Panc1 (cell line): Measurements from ENCODE around the gene CNIH1.

Experiments
- POLR2AphosphoS5 ChIP-seq: IDR thresholded peaks from 2 replicates; pipeline ENCODE4 v1.6.1; 2012; ENCODE audit warnings: mild to moderate bottlenecking, low read depth, low read length, moderate library complexity
- SIN3A ChIP-seq: IDR thresholded peaks from 2 replicates; pipeline ENCODE4 v1.6.1; 2012; ENCODE audit warnings: low read depth, mild to moderate bottlenecking, low read length, moderate library complexity, borderline replicate concordance; ENCODE audit not compliant: insufficient read depth
- TCF7L2 ChIP-seq: IDR thresholded peaks from 2 replicates; pipeline ENCODE4 v1.6.1; 2011; ENCODE audit warnings: mild to moderate bottlenecking, low read depth, low read length, inconsistent platforms
- TF ChIP-seq, protein P1 (sequence below): fragments of 450-650 bp; IDR thresholded peaks from 2 replicates; pipeline ENCODE4 v1.5.1; 2017; ENCODE audit warnings: mild to moderate bottlenecking
- TF ChIP-seq, protein P2 (sequence below), 2 experiments: IDR thresholded peaks; 2 replicates each; pipeline ENCODE4 v1.6.1; 2011 to 2012; ENCODE audit warnings: low read depth in 2 of 2, control low read depth in 1 of 2, low read length in 1 of 2, mild to moderate bottlenecking in 1 of 2, moderate library complexity in 1 of 2; ENCODE audit not compliant: insufficient read depth in 1 of 2

DNA sequence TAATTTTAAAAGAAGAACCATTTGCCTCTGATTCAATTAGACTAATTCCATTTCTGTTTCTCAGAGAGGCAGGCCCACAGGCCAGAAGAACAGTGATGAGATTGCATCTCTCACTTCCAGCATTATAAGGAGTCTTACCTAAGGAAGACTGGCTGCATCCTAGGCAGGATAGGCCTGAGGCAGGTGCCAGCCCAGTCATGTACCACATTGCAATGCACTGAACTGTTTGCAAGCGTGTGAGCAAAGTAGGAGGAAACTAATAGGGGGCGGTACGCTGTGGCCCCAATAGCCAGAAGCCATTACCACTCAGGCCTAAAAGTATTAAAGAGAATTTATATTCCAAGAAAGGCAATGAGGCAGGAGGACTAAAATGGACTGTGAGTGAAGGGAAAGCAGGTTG, 12.1 kb upstream of the CNIH1 start:
- no peak for TF ChIP-seq SIN3A
- TF ChIP-seq, protein P1, sequence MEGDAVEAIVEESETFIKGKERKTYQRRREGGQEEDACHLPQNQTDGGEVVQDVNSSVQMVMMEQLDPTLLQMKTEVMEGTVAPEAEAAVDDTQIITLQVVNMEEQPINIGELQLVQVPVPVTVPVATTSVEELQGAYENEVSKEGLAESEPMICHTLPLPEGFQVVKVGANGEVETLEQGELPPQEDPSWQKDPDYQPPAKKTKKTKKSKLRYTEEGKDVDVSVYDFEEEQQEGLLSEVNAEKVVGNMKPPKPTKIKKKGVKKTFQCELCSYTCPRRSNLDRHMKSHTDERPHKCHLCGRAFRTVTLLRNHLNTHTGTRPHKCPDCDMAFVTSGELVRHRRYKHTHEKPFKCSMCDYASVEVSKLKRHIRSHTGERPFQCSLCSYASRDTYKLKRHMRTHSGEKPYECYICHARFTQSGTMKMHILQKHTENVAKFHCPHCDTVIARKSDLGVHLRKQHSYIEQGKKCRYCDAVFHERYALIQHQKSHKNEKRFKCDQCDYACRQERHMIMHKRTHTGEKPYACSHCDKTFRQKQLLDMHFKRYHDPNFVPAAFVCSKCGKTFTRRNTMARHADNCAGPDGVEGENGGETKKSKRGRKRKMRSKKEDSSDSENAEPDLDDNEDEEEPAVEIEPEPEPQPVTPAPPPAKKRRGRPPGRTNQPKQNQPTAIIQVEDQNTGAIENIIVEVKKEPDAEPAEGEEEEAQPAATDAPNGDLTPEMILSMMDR, result no peak
- TF ChIP-seq, protein P2, sequence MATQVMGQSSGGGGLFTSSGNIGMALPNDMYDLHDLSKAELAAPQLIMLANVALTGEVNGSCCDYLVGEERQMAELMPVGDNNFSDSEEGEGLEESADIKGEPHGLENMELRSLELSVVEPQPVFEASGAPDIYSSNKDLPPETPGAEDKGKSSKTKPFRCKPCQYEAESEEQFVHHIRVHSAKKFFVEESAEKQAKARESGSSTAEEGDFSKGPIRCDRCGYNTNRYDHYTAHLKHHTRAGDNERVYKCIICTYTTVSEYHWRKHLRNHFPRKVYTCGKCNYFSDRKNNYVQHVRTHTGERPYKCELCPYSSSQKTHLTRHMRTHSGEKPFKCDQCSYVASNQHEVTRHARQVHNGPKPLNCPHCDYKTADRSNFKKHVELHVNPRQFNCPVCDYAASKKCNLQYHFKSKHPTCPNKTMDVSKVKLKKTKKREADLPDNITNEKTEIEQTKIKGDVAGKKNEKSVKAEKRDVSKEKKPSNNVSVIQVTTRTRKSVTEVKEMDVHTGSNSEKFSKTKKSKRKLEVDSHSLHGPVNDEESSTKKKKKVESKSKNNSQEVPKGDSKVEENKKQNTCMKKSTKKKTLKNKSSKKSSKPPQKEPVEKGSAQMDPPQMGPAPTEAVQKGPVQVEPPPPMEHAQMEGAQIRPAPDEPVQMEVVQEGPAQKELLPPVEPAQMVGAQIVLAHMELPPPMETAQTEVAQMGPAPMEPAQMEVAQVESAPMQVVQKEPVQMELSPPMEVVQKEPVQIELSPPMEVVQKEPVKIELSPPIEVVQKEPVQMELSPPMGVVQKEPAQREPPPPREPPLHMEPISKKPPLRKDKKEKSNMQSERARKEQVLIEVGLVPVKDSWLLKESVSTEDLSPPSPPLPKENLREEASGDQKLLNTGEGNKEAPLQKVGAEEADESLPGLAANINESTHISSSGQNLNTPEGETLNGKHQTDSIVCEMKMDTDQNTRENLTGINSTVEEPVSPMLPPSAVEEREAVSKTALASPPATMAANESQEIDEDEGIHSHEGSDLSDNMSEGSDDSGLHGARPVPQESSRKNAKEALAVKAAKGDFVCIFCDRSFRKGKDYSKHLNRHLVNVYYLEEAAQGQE (IDR thresholded peaks at IDR 0.05; ENCODE audit: insufficient read depth in 1 of 2, low read depth in 2 of 2, low read length in 1 of 2), result no peak
- no peak for TF ChIP-seq TCF7L2
- no peak for TF ChIP-seq POLR2AphosphoS5
